Measurements from ENCODE around the gene CHST15.

DNA sequence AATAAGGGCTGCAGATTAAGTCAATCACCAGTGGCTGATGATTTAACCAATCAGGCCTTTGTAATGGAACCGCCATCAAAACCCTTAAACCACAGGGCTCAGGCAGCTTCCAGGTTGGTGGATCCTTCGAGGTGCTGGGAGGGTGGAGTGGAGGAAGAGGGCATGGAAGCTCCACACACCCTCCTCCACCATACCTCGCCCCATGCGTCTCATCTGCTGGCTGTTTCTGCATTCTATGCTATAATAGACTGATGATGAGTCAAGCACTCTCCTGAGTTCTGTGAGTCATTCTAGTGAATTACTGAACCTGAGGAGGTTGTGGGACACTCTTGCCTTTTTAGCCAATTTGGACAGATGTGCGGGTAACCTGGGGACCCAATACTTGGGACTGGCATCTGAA lies 43.9 kb downstream of the CHST15 start:
- TF ChIP-seq, protein P1, sequence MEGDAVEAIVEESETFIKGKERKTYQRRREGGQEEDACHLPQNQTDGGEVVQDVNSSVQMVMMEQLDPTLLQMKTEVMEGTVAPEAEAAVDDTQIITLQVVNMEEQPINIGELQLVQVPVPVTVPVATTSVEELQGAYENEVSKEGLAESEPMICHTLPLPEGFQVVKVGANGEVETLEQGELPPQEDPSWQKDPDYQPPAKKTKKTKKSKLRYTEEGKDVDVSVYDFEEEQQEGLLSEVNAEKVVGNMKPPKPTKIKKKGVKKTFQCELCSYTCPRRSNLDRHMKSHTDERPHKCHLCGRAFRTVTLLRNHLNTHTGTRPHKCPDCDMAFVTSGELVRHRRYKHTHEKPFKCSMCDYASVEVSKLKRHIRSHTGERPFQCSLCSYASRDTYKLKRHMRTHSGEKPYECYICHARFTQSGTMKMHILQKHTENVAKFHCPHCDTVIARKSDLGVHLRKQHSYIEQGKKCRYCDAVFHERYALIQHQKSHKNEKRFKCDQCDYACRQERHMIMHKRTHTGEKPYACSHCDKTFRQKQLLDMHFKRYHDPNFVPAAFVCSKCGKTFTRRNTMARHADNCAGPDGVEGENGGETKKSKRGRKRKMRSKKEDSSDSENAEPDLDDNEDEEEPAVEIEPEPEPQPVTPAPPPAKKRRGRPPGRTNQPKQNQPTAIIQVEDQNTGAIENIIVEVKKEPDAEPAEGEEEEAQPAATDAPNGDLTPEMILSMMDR (IDR thresholded peaks at IDR 0.05), result no peak
- TF ChIP-seq POLR2A (IDR thresholded peaks at IDR 0.05), result no peak
